ENCODE results near the gene ACTN1.

DNA sequence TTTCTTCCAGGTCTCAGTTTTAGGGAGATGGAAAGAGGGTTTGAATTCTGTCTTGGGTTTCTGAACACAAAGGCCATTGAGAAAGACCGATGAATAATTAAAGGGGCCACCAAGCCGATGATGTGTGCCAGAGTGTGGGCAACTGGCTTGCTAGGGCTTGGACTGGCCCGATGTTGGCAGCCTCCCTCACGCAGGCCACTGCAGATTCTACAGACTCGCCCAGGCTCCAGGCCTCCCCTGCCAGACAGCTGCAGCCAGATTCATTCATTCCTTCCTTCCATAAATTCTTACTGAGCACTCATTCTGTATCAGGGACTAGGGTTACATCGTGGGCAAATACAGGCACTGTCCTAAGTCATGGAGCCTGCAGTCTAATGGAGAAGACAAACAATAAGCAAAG is 34.9 kb downstream of the ACTN1 start:
- TF ChIP-seq ZNF274 (IDR thresholded peaks at IDR 0.05; ENCODE audit: low read depth, low read length) (no peak), YY1 (IDR thresholded peaks at IDR 0.05; ENCODE audit: insufficient read depth, insufficient read length) (no peak), SUZ12 (IDR thresholded peaks at IDR 0.05; ENCODE audit: extremely low read depth, insufficient read depth, insufficient read length) (no peak)

Measured in NT2/D1 (cell line).